GM19025 (cell line): ENCODE data around the gene FOXG1.

Experiments
- ATAC-seq: cut with Tn5 transposase; IDR thresholded peaks from one replicate; pipeline ENCODE4 v1.9.1; 2021; ENCODE audit warnings: mild to moderate bottlenecking, low read depth, moderate library complexity; ENCODE audit not compliant: unreplicated experiment

FOXG1 gene

GRCh38 chr14:28774764-28775735 lies 8.5 kb downstream of the FOXG1 start:
- no peak for ATAC-seq

DNA sequence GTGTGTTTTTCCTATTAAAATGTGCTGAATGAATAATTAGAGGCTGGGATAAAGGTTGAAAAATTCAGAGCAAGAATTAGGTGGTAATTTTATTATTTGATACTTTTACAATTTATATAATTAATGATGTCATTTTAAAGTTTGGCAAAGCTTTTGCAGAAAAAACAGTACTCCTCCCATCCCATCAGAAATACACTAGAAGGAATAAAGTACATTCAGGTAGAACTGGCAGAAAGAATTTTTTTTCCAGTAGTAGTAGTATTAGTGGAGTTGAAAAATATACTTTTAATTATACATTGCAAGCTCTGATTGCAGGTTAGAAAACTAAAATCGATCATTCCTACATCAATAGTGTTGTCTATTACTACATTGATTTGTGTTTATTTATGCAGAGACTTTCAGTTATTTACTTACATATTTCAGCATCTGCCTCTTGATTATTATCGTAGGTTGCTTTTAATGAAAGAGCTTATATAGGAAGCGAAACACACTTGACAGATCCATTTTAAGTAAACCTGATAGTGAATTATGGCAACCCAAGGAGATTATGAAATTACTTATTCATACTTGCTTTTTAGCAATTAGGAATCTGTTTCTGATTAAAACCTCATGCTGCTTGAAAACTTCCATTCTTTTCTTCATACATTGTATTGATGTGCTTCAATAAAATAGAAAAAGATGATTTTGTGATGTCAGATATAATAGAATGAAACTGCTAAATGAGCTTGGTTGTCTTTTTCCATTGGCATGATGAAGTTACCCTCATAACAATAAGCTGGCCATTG lies 10.1 kb downstream of the FOXG1 start:
- ATAC-seq: no peak

- no peak for ATAC-seq
Measured at GRCh38 chr14:28777471-28778137, 11.0 kb downstream of the FOXG1 start.

DNA sequence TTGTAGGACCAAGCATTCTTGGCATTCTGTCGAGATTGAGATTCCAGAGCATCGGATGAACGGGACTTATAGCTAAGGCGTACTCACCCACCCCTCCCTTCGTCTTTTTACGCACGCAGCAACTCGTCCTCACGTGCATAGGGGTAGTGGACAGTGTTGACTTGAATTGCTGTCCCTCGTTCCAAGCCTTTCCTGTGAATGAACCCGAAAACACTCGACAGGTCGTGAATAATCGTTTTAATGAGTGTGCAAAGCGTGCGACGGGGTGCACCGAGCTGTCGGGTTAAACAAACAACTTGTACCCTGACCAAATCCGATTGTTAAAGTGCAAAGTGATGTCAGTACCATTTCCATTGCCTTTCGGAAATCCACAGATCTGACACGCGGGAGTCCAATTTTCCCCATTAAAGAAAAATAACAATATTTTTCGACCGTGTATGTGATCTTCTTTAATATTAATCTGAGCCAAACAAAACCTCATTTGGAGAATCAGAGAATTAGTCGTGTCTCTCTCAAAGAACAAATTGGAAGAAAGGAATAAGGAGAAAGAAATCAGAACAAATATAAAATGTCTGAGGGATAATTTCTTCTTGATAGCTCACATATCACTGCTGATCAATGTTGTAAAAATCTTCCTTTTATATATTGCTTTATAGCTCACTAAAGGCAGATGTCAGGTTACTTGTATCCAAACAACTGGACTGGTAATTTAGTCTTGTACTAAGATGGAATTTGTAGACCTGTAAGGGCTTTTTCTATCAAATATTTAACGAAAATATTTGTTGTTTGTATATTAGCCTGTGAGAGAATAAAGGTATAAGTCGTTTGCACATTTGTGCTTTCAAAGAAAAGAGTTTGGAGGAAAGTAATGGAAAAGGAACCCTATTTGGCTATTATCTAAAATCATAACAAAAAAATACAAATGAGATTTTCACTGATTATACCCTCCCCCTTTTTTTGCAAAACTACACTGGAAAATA lies 11.8 kb downstream of the FOXG1 start:
- no peak for ATAC-seq

DNA sequence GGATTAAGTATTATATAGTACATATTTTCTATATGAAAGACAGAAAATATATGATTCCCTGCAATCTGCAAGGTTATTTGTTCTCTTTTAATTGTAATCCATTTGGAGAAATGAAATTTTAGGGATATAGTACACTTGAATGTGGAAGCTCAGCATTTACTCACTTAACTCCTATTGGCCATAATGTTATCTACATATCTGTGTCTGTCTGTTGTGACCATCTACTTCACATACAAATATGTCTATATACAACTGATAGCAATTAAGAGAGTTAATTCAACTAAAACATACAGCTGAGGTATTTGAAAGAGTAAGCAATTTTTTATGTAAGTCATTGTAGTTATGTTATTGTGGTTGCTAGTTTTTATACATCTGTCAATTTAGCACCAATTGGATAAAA lies 12.9 kb downstream of the FOXG1 start:
- no peak for ATAC-seq

DNA sequence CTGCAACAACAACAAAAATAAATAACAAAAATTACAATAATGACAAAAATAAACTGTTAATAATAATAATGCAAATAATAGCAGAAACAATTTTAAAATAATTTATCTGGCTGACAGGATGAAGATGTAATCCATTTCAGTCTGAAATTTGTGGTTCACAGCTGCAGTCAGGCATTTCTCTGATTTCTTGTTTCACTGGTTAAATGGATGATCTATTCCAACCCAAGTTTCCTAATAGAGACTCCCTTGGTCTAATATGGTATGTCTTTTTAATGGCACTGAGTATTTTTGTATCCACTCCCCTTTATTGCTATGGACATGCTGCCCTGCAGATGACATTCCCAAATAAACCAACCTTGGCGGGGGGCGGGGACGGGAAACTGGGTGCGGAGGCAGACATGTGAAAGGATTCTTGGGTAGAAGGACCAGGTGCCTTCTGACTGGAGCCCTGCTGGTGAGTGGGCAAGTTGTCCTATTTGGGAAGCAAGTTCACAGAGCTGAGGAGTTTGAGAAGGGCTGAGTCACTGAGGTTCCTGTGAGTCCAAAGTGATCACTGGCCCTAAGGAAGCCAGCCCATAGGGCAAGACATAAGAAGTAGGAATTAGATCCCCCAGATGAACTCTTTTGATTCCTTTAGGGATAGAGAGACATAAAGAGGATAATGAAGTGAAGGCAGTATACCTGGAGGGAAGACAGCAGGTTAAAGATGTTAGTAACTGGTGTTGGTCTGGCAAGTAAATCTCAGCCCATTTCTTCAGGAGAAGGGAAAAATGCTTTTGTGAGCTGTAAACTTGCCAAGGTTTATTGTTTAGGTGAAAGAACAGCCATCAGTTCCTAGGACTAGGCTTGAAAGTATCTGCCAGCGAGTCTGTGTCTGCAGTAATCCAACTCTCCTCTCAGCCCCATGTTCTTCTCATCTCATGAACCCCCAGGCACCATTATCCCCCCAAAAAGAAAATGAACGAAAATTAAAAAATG lies 14.5 kb downstream of the FOXG1 start:
- no peak for ATAC-seq

- no peak for ATAC-seq
Measured at GRCh38 chr14:28782301-28782700, 15.7 kb downstream of the FOXG1 start.

DNA sequence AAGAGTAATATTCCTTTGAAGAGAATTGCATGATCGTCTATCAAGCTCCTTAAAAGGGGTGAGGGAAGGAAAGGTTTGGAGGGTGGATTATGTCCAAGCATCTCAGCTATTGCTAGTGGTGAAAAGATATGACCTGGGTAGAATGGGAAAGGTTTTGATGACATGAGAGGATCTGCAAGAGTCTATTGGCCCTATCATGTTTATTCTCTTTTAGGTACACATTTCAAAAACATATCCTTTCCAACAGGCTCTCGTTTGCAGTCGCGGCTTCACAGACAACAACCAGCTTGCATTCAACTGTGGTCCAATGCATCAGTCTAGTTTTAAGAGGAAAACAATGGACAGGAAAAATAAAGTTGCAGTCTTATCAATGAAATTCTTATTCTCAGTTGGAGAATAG lies 17.1 kb downstream of the FOXG1 start:
- ATAC-seq: no peak

DNA sequence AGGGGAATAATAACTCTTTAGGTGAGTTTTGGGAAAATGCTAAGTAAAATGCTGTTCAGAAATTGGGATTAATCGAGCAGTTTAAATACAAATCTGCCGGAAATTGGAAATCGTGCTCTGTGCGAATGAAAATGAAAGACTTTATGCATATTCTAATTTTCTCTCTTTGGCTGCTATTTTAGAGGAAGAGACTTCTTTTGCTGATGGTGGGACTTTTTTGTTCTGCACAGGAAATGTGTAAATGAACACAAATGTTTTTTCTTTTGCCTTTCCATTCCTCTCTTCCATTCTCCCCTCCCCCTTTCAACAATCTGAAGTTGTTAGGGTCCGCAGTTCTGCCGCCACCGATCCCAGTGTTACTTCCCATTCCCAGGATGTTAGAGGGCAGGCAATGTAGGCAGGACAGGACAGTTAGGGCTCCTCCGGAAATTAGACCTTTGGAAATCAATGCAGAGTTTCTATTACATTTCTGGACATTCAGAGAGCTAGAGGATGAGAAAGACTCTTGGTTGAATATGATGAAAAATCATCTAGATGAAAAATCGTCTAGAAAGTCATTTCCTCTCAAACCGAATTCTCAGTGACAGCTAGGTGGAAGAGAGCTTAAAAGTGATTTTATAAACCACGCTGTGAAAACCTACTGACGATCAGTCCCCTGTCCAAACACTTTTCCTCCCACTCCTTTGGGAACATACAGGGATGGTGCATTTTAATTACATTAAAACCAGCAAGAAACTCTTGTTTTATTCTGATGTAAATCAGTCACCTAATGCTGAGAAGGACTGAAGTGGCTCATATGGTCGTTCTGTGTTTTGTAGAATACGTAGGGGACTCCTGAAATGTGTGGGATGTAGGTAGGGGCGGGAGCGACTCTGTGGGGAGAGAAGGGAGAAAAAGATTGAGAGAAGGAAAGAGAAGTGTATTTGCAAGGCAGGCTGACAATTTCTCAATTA lies 17.8 kb downstream of the FOXG1 start:
- no peak for ATAC-seq

DNA sequence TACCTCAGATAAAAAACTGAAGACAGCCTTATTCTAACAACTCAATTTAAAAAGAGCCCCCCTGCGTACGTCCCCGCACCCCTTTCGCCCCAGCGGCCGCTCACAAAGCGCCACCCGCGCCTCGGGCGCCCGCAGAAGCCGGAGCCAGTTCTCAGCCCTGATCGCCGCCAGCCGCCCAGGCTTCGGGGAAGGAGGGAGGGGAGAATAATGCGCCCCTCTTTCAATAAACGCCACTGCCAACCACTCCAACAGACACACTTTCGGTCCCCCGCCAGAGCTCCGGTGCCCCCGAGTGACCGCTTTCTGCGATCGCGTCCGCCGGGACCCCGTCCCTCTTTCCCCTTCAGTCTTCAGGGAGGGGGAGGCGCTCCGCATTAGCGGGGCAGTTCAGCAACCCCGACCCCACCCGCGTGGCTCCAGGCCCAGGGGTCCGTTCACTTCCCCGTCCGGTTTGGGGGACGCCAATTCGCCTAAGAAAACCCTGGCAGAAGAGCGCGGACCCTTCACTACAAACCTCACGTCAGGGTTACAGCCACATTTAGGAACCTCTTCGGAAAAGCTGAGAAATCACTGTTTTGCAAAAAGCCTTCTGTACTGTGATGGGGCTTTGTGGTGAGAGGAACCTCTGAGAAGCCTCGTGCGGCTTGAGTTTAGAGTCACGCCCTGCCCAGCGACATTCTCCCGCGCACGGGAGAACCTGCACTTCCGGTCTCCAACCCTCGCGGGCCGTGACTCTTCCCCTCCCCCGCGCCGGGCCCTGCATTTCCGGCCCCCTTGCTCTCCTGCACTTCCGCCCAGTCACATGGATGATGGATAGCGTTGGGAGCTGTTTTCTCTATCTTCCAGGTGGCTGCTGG lies 18.7 kb downstream of the FOXG1 start:
- no peak for ATAC-seq

DNA sequence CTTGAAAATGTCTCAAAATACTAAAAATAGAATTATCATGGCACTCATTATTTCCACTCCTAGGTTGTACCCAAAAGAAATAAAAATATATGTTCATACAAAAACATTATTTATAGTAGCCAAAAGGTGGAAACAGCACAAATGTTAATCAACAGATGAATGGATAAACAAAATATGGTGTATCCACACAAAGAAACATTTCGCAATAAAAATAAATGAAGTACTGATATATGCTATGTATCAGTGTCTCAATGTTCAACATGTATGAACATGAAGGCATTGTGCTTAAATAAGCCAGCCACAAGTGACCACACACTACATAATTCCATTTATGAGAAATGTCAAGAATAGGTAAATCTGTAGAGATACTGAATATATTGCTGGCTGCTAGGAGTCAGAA lies 40.9 kb downstream of the FOXG1 start:
- no peak for ATAC-seq

GRCh38 chr14:28813810-28814209 lies 47.2 kb downstream of the FOXG1 start:
- no peak for ATAC-seq
